Fibroblast of the conjunctiva (primary cell): Measurements from ENCODE around the gene USP5.
"Not testable (repeated sequence)": the region's sequence is repeated elsewhere in the genome, so short reads cannot be mapped to it uniquely, and the experiment has no call there.

ENCODE experiments used
- DNase-seq: peaks from one replicate; pipeline ENCODE4 v3.0.0-alpha.2; 2010; ENCODE audit warnings: low read depth

USP5 gene

GRCh38 chr12:6840761-6841515 is 11.0 kb upstream of the USP5 start, which contains the start of gene GNB3:
Gene GNB3, plus strand, starts transcription at chr12:6840925. Its CDS starts 363 bp downstream, at chr12:6841288.
- no peak for DNase-seq

GRCh38 chr12:6842075-6842474 is 9.9 kb upstream of the USP5 start:
- DNase-seq: no peak

GRCh38 chr12:6843118-6843902 is 8.6 kb upstream of the USP5 start:
- no peak for DNase-seq

GRCh38 chr12:6845395-6845794 is 6.6 kb upstream of the USP5 start:
- no peak for DNase-seq

- DNase-seq: no peak
Observed at GRCh38 chr12:6846316-6846869, 5.6 kb upstream of the USP5 start.

- DNase-seq: no peak
Observed at GRCh38 chr12:6847676-6848075, 4.3 kb upstream of the USP5 start.

GRCh38 chr12:6849427-6849826 is 2.5 kb upstream of the USP5 start:
- DNase-seq: no peak

- DNase-seq: no peak
Observed at GRCh38 chr12:6849976-6850560, 1.9 kb upstream of the USP5 start.

- no peak for DNase-seq
Observed at GRCh38 chr12:6850796-6851152, 1.2 kb upstream of the USP5 start.

- DNase-seq: peak; percentile 99
Observed at GRCh38 chr12:6851153-6851920, 613 bp upstream of the USP5 start, which contains the start of gene CDCA3. Gene CDCA3, minus strand, starts transcription at chr12:6851286. Its CDS starts 334 bp downstream, at chr12:6850952.

- peak; percentile 72 for DNase-seq
Observed at GRCh38 chr12:6852651-6853354, 853 bp downstream of the USP5 start.

GRCh38 chr12:6853626-6854025 is 1.7 kb downstream of the USP5 start:
- no peak for DNase-seq

GRCh38 chr12:6854036-6854435 is 2.1 kb downstream of the USP5 start:
- no peak for DNase-seq

- no peak for DNase-seq
Observed at GRCh38 chr12:6855322-6855721, 3.4 kb downstream of the USP5 start.

- no peak for DNase-seq
Observed at GRCh38 chr12:6858799-6859198, 6.8 kb downstream of the USP5 start.

- DNase-seq: no peak
Observed at GRCh38 chr12:6860116-6860515, 8.2 kb downstream of the USP5 start.

GRCh38 chr12:6860942-6861341 is 9.0 kb downstream of the USP5 start:
- DNase-seq: no peak

GRCh38 chr12:6861391-6861790 is 9.4 kb downstream of the USP5 start:
- no peak for DNase-seq

GRCh38 chr12:6863033-6863432 is 11.1 kb downstream of the USP5 start:
- DNase-seq: no peak

- no peak for DNase-seq
Observed at GRCh38 chr12:6863586-6864321, 11.8 kb downstream of the USP5 start.

GRCh38 chr12:6865307-6865706 is 13.4 kb downstream of the USP5 start:
- not testable (repeated sequence) for DNase-seq
